Stimulated activated effector memory CD8-positive, alpha-beta T cell treated with anti-CD3 and anti-CD28 coated beads, Interleukin-12 subunit alpha, Interleukin-12 subunit beta, amount 100 ng/mL, for 72 hours (primary cell): ENCODE results near the gene SFMBT2.
"Not testable (repeated sequence)": the region's sequence is repeated elsewhere in the genome, so short reads cannot be mapped to it uniquely, and the experiment has no call there.

Source experiments
- ATAC-seq: fragments of 150-1000 bp; cut with Tn5 transposase; 2 replicates; pipeline ENCODE4 v1.10.0; 2021
- DNase-seq, 2 donors: peaks; one replicate each; pipeline ENCODE4 v3.0.0; 2021 to 2022; ENCODE audit warnings: low spot score in 2 of 2
- H3K27ac Mint-ChIP-seq: one replicate; pipeline ENCODE4 v1.8.0; 2022; ENCODE audit warnings: mild to moderate bottlenecking, mixed read lengths
- H3K36me3 Mint-ChIP-seq: one replicate; pipeline ENCODE4 v1.8.0; 2022; ENCODE audit warnings: mild to moderate bottlenecking, mixed read lengths
- H3K4me1 Mint-ChIP-seq: one replicate; pipeline ENCODE4 v1.8.0; 2022; ENCODE audit warnings: mixed read lengths
- H3K4me3 Mint-ChIP-seq: one replicate; pipeline ENCODE4 v1.8.0; 2022; ENCODE audit warnings: mild to moderate bottlenecking, mixed read lengths
- H3K9me3 Mint-ChIP-seq: one replicate; pipeline ENCODE4 v1.8.0; 2022; ENCODE audit warnings: mixed read lengths

SFMBT2 gene

GRCh38 chr10:7315906-7316305, 94.9 kb downstream of the SFMBT2 start:
- Mint-ChIP-seq H3K9me3 (no peaks in the 10 kb centered on the region), H3K36me3 (peaks cover 10% of the 10 kb centered on the region), H3K27ac (peak overlapping the region; percentile 90), H3K4me1 (peaks cover 79% of the 10 kb centered on the region), H3K4me3 (no peak overlapping the region)
- DNase-seq (no peak), ATAC-seq (no peak)

DNA sequence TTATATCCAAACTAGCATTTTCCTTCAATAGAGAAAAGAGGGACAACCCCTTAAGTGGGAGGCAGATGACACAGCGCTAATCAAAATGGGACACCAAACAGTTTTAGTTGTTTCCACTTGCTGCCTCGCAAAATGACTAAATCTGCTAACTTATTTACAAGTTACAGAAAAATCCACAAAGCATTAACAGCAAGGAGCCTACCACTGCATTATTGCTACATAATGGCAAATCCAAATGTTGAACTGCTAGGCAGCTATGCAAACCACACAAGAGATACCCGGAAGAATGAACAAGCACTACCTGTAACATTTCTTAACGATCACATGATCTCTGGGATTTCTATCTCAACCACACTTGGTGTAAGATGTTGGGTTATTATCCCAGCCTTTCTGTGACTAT, 96.7 kb downstream of the SFMBT2 start:
- DNase-seq (no peak), ATAC-seq (peak; percentile 66)
- Mint-ChIP-seq H3K9me3 (no peaks in the 10 kb centered on the region), H3K4me3 (peak overlapping the region; percentile 61), H3K27ac (peak overlapping the region; percentile 90), H3K36me3 (peaks cover 10% of the 10 kb centered on the region), H3K4me1 (peaks cover 68% of the 10 kb centered on the region)

DNA sequence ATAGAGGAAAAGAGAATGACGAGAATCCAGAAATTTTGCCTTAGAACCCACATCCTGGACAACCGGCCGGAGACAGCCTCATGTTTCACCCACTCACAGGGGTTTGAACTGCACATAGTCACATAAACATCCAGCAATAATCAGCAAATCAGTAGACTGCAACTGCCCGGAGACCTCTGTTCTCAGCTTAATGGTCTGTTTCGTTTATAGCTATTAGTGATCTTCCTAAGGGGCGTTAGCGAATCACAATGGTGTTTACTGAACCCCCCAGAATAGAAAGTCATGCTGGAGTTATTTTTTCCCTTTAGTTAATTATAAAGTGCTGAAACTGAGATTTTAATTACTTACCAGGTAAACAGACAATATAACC, 98.4 kb downstream of the SFMBT2 start:
- H3K4me3 Mint-ChIP-seq, result no peak overlapping the region
- H3K36me3 Mint-ChIP-seq, result peaks cover 10% of the 10 kb centered on the region
- H3K4me1 Mint-ChIP-seq, result peaks cover 62% of the 10 kb centered on the region
- DNase-seq (no peak), ATAC-seq (no peak)
- no peaks in the 10 kb centered on the region for H3K9me3 Mint-ChIP-seq
- no peak overlapping the region for H3K27ac Mint-ChIP-seq

- H3K36me3 Mint-ChIP-seq, ATAC-seq, H3K4me3 Mint-ChIP-seq, H3K9me3 Mint-ChIP-seq, DNase-seq, H3K27ac Mint-ChIP-seq: not testable (repeated sequence)
- peaks cover 63% of the 10 kb centered on the region for H3K4me1 Mint-ChIP-seq
Measured at GRCh38 chr10:7311850-7312487, 98.9 kb downstream of the SFMBT2 start.

GRCh38 chr10:7311218-7311849, 99.5 kb downstream of the SFMBT2 start:
- H3K4me1 Mint-ChIP-seq, result peaks cover 56% of the 10 kb centered on the region
- no peak for DNase-seq
- no peak for ATAC-seq
- H3K36me3 Mint-ChIP-seq, result peaks cover 10% of the 10 kb centered on the region
- no peak overlapping the region for H3K4me3 Mint-ChIP-seq
- H3K9me3 Mint-ChIP-seq, result no peaks in the 10 kb centered on the region
- H3K27ac Mint-ChIP-seq, result no peak overlapping the region

DNA sequence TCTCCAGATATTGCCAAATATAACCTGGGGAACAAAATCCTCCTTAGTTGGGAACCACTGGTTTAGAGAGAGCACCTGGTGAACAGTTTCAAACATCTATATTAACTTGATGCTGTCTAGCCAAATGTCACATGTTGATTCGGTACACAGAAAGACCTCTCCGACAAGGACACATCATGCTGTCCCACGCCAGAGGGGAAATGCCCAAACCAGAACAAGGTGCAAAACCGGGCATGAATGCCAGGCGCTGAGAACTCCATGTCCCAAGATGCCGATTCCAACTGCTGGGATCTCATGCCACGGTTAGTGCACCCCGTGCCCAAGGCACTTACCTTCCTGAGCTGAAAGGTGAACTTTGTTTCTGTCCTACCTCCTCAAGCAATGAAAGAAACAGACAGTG, 100.8 kb downstream of the SFMBT2 start:
- peaks cover 10% of the 10 kb centered on the region for H3K36me3 Mint-ChIP-seq
- no peak overlapping the region for H3K27ac Mint-ChIP-seq
- H3K4me3 Mint-ChIP-seq, result no peak overlapping the region
- H3K4me1 Mint-ChIP-seq, result peaks cover 44% of the 10 kb centered on the region
- H3K9me3 Mint-ChIP-seq, result no peaks in the 10 kb centered on the region
- no peak for DNase-seq
- no peak for ATAC-seq

DNA sequence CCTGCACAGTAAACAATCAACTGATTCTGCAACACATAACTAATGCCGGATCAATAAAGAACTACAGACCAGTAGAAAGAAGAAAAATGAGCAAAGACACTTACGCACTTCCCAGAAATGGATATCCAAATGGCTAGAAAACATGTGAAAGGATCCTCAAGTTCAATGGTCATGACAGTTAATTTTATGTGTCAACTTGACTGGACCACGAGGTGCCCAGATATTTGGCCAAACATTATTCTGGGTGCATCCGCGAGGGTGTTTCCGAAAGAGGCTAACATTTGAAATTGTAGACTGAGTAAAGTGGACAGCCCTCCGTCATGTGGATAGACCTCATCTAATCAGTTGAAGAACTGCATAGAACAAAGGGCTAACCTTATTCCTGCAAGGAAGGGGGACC, 102.0 kb downstream of the SFMBT2 start:
- no peak for DNase-seq
- Mint-ChIP-seq H3K36me3 (peaks cover 10% of the 10 kb centered on the region), H3K27ac (no peak overlapping the region), H3K4me3 (no peak overlapping the region), H3K4me1 (peaks cover 31% of the 10 kb centered on the region), H3K9me3 (no peaks in the 10 kb centered on the region)
- no peak for ATAC-seq

GRCh38 chr10:7306616-7307015, 104.2 kb downstream of the SFMBT2 start:
- no peak overlapping the region for H3K27ac Mint-ChIP-seq
- no peak overlapping the region for H3K4me3 Mint-ChIP-seq
- DNase-seq (no peak), ATAC-seq (no peak)
- no peaks in the 10 kb centered on the region for H3K36me3 Mint-ChIP-seq
- H3K4me1 Mint-ChIP-seq, result peaks cover 29% of the 10 kb centered on the region
- no peaks in the 10 kb centered on the region for H3K9me3 Mint-ChIP-seq

DNA sequence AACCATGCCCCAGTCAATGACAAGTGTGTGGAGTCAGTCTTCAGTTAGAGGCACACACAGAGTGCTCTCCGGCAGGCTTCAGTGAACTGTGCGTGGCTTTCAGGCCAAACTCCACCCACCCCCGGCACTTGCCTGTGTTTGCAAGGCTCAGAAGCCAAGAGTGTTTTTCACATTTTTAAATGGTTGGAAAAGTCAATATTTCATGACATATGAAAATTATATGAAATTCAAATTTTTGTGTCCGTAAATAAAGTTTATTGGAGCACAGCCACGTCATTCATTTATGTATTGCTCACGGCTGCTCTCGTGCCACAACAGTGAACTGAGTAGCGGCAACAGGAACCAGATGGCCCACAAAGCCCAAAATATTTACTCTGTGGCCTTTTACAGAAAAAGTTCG, 104.7 kb downstream of the SFMBT2 start:
- H3K9me3 Mint-ChIP-seq, result no peaks in the 10 kb centered on the region
- H3K27ac Mint-ChIP-seq, result no peak overlapping the region
- H3K36me3 Mint-ChIP-seq, result no peaks in the 10 kb centered on the region
- ATAC-seq (no peak), DNase-seq (no peak)
- H3K4me1 Mint-ChIP-seq, result peaks cover 33% of the 10 kb centered on the region
- H3K4me3 Mint-ChIP-seq, result no peak overlapping the region

GRCh38 chr10:7305053-7305452, 105.8 kb downstream of the SFMBT2 start:
- DNase-seq, result no peak
- no peak for ATAC-seq
- Mint-ChIP-seq H3K4me1 (peaks cover 42% of the 10 kb centered on the region), H3K36me3 (no peaks in the 10 kb centered on the region), H3K4me3 (no peak overlapping the region), H3K27ac (no peak overlapping the region), H3K9me3 (no peaks in the 10 kb centered on the region)

- H3K4me3 Mint-ChIP-seq, result no peak overlapping the region
- H3K27ac Mint-ChIP-seq, result no peak overlapping the region
- ATAC-seq (no peak), DNase-seq (no peak)
- H3K4me1 Mint-ChIP-seq, result peaks cover 48% of the 10 kb centered on the region
- H3K9me3 Mint-ChIP-seq, result no peaks in the 10 kb centered on the region
- no peaks in the 10 kb centered on the region for H3K36me3 Mint-ChIP-seq
Measured at GRCh38 chr10:7304110-7304509, 106.7 kb downstream of the SFMBT2 start.

- no peak for DNase-seq
- peaks cover 51% of the 10 kb centered on the region for H3K4me1 Mint-ChIP-seq
- H3K9me3 Mint-ChIP-seq, result no peaks in the 10 kb centered on the region
- H3K36me3 Mint-ChIP-seq, result no peaks in the 10 kb centered on the region
- ATAC-seq, result no peak
- no peak overlapping the region for H3K4me3 Mint-ChIP-seq
- H3K27ac Mint-ChIP-seq, result peak overlapping the region; percentile 26
Measured at GRCh38 chr10:7302930-7303557, 107.8 kb downstream of the SFMBT2 start.

GRCh38 chr10:7302392-7302906, 108.4 kb downstream of the SFMBT2 start:
- Mint-ChIP-seq H3K4me1 (peaks cover 53% of the 10 kb centered on the region), H3K9me3 (no peaks in the 10 kb centered on the region), H3K4me3 (no peak overlapping the region), H3K27ac (peak overlapping the region; percentile 38), H3K36me3 (no peaks in the 10 kb centered on the region)
- ATAC-seq (no peak), DNase-seq (no peak)

DNA sequence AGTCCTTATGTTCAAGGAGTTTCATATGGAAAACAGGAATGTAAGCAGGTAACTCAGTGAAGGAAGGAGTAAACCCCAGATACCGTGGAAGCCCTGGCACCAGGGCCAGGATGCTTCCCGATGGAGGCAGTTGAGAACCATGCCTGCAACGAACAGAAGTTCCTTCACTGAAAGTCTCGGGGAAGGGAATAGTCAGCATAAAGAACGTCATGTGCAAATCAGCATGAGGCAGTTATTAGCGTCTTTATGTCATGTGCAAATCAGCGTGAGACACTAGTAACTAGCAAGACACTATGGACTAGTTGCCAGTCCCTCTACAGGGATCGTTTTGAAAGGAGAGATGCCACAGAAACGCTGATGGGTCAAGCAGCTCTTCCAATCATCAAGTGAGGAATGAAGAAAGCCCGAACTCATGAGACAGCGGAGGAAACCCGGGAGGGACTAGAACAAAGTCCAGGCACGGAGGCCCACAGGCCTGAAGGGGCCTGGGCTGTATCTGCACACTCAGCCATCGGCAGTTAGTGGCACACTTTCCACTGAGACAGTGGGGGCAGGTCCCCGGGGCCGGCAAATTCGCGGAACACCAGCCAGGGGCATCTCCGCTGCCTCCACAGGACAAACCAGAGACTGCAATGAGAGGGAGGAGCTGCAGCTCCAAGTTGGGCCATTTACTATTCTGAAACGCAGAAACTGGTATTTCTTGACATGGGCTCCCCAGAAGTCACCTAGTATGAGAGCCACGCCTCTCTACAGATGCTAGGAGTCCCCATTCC, 109.6 kb downstream of the SFMBT2 start:
- Mint-ChIP-seq H3K27ac (peak overlapping the region; percentile 29), H3K9me3 (no peaks in the 10 kb centered on the region), H3K36me3 (peaks cover 7% of the 10 kb centered on the region), H3K4me1 (peaks cover 63% of the 10 kb centered on the region), H3K4me3 (no peak overlapping the region)
- no peak for ATAC-seq
- DNase-seq, result no peak

GRCh38 chr10:7300384-7300971, 110.4 kb downstream of the SFMBT2 start:
- H3K27ac Mint-ChIP-seq, result peak overlapping the region; percentile 29
- DNase-seq, result no peak

More at GRCh38 chr10:7300384-7300971, 110.4 kb downstream of the SFMBT2 start:
- no peak overlapping the region for H3K4me3 Mint-ChIP-seq
- H3K4me1 Mint-ChIP-seq, result peaks cover 70% of the 10 kb centered on the region
- ATAC-seq, result peak; percentile 67
- H3K36me3 Mint-ChIP-seq, result peaks cover 11% of the 10 kb centered on the region
- H3K9me3 Mint-ChIP-seq, result no peaks in the 10 kb centered on the region
